Measurements from ENCODE around the gene TRAPPC12.

Gene TRAPPC12

DNA sequence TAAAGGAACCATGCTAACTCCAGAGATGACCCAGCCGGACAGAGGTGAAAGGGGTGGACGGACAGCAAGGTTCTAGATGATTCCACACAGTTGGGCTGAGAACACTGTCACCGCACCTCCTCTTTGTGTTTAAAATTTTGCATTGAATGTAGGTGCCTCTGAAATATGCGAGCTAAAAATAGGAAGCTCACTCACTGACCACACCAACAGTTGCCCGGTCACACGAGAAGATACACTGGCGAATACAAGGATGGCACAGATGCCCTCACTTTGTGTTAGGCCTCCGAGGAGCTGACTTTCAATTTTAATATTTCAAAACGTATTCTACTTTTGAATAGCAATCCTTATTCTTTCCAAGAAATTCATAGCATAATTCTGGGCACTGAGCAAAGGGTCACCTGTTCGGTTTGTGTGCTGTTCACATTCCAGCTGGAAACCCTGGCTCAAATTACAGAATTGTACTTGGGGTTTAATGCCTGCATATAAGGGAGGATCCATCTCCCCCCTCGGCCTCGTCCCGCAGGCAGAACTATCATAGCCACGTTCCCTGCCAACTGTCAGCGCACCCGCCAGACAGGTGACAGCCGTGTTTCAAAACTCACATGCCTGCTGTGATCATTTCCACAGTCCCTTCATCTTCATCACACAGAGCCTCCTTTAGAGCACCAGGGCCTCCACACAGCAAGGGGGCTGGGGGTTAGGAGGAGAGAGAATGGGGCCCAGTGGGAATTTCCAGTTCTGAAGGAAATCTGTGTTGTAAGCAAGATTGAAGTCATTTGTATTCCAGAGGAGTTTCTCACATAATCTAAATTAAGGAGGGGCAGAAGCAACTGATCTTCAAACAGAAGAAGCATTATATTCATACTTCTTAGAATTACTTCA is 91.6 kb downstream of the TRAPPC12 start:
- no peak for DNase-seq

DNA sequence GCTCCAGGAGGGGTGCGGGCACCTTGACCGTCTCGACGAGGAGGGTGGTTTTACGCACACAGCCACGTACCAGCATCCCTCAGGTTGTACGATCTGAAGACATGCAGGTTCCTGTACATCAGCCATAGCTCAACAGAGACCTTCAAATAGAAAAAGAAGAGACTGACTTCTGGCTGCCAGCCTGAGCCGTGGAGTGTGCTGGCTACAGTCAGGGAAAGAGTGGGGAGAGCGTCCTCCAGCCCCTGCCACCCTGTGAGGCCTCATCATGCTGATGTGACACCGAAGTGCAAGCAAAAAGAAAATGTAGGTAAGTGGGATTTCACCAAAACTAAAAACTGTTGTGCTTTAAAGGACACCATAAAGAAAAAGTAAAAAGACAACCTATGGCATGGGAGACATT is 92.8 kb downstream of the TRAPPC12 start:
- DNase-seq, result no peak

DNA sequence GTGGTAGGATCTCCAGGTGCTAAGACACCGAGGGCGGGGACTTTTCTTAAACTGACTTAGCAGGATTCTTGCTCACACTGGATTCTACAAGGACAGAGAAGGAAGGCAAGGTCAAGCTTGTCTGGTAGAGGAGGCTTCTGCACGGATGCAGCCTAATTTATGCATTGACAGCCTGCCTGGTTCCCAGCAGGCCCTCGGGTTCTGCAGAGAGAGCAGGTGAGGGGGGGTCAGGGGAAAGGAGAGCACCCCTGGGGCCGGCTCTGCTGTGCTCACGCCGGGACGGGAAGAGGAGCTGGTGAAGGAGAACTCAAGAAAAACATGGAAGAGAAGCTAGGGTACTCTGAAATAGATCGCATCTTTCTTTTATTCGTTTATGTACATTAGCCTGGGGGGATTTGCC is 93.5 kb downstream of the TRAPPC12 start:
- DNase-seq, result no peak

DNA sequence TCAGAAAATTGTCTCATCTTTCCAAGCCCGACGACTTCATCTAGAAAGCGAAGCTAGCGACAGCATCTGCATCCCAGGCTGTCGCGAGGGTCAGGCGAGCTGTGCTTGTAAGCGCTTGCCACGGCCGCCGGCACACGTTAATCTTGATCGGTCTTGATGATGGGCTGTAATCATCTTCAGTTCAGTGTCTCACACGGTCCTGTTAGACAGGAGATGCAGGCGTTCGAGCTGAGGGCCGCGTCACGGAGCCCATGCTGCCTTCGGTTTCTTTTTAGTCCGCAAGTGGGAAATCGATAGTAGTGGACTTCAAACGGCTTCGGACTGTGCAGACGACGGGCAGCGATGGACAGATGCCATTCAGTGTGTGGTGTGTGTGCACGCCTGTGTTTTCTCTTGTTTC is 96.3 kb downstream of the TRAPPC12 start:
- no peak for DNase-seq

DNA sequence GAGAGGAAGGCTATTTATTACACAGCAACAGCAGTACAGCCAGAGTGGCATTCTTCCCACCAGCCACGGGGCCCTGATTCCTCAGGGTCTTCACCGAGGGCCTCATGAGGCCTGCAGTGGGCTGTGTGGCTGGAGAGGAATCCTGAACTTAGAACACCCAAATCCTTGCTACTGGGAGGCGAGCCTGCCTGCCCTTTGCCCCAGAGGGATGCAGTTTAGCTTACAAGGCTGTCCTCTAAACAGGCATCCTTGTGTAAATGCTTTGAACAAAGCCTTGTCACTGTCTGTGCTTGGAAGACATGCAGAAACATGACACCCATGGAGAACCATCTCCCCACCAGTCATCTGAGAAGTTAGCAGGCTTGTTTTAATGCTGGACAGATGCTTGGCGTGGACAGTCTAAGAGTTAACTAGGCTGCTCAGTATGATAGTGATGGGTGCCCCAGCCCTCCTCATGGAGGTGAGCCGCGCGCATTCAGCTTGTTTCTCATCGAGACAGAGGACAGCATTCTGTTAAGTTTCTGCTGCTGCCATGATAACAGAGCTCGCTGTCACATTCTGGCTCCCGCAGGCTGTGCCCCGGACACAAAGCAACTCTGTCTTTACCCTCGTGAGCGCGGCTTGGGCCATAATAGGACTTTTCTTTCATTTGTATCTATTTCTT is 97.0 kb downstream of the TRAPPC12 start:
- no peak for DNase-seq

DNA sequence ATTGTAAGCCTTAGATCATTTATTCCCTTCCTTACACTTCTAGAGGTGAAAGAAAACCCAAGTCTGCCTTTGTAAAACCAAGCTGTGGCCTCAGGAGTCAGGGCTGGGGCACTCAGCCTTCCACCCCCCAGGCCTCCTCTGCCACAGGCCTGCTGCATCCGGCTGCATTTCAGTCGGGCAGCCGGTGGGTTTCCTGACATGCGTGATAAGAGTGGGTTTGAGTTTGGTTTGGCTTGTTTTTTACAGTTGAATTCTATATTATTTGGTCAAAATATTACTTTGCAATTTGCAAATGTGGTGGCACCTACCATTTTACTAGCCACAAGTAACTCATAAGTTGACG is 97.5 kb downstream of the TRAPPC12 start:
- DNase-seq, result no peak

DNA sequence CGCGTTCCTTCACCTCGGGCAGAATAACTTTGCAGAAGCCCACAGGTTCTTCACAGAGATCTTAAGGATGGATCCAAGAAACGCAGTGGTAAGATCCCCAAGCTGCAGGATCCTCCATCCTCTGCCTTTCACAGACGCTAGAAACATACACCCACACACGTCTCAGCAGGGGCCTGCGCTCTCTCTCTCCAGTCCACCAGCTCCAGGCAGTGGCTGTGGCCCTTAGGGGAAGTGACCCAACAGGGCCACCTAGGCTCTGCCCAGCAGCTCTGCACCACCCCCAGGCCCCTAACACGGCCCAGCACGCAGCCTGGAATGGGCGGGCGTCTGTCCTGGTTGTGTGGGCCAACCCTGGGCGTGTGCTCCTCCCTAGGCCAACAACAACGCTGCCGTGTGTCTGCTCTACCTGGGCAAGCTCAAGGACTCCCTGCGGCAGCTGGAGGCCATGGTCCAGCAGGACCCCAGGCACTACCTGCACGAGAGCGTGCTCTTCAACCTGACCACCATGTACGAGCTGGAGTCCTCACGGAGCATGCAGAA is 99.4 kb downstream of the TRAPPC12 start:
- no peak for DNase-seq

DNA sequence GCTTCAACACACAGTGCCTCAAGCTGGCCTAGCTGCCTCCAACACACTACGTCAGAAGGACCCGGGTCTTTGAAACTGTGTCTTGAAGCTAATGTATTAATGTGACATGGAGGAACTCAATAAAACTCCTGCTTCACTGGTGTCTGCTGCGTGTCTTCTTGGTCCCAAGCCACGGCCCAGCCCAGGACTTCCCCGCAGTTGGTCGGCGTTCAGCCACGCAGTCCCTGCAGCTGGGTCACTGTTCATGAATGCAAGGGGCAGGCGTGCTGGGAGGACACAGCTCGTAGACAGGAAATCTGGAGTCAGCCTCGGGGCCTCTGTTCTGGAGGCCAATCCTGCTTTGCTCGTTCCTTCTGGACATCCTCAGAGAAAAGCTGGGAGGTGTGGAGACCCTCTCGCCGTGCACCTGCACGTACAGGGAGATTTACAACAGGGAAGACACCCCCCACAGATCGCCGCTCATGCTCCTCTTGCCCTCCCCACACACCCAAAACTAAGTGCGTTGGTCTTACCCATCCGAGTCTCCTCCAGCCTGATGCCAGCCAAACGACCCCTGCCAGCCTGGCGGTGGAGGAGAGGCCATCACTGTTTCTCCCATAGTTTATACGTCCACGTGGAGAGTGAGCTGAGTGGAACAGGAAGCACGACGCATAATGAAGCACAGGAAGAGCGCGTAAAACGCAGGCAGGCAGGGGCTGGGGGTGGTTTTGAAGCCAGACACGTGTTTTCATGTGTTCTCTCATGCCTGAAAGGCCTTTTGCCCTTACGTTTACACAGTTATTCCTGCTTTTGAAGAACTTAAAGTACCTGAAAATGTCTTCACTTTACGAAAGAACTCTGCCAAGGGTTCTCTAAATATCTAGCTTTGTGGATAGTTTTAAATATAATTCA is 100.2 kb downstream of the TRAPPC12 start:
- DNase-seq, result no peak

DNA sequence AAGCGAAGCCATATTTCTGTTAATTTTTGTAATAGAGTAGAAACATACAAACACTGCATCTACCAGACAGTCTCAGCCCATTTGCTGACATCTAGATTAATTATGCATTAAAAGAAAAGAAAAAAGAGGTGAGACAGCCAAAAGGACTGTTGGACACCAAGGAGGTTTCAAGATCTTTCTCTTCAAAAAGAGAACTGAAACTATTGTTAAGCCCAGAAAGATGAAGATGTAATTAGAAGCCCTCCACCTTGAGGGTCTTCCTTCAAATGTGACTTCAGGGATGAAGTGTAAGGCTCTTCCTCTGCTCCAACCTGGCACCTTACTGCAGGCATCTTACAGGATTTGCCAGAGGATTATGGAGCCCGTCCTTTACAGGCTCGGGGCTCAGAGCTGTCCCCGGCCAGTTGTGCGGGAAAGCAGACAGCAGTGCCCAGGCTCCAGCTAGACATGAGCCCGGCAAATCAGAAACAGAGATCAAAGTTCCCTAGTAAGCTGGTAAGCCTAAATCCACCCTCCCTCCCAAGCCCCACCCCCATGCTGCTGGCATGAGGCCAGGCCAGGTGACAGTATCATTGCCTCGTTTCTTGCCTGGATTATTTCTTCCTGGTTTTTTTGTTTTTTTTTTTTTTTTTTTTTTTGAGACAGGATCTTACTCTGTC is 101.0 kb downstream of the TRAPPC12 start:
- no peak for DNase-seq

DNA sequence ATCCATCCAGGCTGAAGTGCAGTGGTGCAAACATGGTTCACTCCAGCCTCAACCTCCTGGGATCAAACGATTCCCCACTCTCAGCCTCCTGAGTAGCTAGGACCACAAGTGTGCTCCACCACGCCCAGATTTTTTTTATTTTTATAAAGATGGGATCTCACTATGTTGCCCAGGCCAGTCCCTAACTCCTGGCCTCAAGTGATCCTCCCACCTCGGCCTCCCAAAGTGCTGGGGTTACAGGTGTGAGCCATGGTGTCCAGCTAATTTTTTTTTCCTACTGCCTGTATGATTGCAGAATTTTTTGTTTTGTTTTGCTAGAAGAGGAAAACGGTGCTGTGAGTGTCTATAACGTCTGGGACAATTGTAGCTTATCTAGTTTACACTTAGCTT is 101.5 kb downstream of the TRAPPC12 start:
- no peak for DNase-seq

DNA sequence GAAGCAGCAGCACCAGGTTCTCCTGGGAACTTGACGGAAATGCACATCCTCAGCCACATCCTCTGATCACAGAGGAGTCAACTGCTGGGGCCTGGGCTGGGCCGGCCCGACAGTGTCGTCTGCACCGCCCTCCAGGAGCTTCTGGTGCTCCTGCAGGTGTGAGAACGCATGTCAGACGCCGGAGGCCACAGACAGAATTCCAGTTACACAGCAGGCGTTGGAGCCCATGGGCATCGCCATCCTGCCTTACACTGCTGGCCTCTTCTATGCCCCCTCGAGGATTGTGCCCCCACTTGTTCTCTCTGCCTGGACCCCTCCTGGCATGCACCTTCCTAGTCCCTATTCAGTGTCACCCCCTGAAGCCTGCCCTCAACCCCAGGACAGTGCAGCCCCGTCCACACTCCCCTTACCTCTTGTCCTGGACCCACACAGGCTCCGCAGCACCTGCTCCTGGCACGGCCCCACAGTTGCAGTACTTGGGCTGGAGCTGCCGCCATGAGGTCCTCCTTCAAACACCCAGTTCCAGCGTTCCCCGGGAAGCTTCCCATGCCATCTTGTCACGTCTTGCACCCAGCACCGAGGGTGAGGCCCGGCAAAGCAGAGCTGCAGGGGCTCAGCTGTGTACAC is 102.4 kb downstream of the TRAPPC12 start:
- DNase-seq, result no peak

DNA sequence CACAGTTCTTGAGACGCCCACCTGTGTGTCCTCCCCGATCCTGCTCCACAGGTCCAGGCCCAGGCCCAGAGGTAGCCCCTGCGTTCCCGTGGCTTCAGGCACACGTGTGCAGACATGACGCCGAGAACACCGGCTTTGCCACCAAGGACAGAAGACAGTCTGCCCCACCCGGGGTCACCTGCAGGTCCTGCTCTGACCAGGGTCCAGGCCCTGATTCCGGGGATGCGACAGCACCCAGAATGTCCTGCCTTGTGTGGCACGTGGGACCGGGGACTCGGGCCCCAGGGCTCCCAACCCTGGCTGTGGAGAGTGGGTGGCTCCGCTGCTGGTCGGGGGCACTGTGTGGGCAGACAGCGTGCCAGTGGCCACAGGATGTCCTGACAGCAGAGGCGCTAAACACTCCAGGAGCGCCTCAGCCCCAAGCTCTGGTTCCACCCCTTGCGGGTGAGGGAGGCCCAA is 102.9 kb downstream of the TRAPPC12 start:
- DNase-seq, result no peak

DNA sequence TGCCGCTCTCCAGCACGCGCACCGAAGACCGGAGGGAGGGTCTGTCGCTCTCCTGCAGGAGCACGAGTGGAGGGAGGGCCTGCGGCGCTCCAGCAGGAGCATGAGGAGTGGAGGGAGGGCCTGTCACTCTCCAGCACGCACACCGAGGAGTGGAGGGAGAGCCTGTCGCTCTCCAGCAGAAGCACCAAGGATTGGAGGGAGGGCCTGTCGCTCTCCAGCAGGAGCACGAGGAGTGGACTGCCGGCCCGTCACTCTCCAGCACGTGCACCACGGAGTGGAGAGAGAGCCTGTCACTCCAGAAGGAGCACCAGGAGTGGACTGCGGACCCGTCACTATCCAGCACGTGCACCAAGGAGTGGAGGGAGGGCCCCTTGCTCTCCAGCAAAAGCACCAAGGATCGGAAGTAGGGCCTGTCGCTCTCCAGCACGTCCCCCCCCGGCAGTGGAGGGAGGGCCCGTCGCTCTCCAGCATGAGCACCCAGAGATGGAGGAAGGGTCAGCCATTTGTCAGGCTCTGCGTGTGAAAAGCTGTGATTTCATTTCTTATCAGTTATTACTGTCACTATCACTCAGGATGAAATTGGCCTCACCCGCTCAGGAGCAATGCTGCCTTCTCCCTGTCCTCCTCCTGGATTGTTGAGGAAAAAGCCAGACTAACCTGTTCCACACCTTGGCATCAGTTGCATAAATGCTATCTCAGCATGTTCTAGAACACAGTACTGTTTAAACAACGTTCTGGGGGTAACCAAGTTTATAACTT is 103.9 kb downstream of the TRAPPC12 start:
- DNase-seq, result no peak

DNA sequence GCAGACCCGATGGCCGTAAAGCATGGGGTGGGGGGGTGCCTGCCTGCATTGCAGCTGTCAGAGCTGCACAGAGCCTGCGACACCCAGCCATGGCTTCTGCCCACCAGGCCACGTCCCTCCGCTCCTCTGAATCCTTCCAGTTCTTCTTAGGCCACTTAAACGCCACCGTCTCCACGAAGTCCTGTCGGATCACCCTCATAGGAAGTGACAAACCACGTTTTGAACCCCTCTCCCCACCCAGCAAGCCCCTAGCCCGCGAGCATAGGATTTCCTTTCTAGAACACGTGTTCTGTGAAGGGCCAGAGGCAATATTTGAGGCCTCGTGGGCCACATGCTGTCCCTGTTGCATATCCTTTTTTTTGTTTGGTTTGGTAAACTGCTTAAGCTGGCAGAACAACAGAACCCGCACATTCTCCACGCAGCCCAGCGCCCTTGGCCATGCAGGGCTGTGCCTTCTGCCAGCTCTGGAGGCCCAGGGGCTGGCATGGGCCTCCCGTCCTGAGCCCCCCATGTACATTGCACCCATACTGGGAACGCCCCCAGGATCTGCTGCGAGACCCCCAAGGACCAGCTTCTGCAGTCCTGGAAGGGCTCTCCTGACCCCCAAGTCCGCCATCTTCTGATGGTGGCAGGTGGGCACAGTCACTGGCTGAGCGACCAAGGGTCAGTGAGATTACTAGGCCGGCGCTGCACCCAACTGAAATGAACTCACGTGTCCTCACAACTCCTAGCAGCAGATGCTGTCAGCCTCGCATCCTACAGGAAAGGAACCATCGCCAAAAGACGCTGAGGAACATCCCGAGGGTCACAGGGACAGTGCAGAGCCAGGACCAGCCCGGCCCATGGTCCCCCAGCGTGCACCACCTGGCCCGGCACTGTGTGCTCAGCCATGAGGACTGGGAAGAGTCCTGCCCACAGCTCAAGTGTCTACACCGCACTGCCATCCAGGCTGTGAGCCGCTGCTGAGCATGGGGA is 104.8 kb downstream of the TRAPPC12 start:
- no peak for DNase-seq

DNA sequence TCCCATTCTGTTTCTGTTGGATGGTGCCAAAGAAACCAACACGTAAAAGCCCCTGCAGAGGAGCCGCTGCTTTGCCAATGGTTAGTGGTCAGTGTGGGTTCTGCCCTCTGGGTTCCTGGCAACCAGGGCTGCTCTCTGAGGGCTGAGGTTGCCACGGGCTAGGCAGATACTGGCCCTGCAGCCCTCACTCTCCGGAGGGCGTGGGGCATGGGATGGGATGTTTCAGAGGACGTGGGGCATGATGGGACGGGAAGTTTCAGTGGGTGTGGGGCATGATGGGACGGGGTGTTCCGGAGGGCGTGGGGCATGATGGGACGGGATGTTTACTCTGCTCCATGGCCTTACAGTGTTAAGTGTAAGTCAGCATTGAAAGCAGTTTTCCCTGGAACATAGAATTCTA is 105.7 kb downstream of the TRAPPC12 start:
- DNase-seq, result no peak

DNA sequence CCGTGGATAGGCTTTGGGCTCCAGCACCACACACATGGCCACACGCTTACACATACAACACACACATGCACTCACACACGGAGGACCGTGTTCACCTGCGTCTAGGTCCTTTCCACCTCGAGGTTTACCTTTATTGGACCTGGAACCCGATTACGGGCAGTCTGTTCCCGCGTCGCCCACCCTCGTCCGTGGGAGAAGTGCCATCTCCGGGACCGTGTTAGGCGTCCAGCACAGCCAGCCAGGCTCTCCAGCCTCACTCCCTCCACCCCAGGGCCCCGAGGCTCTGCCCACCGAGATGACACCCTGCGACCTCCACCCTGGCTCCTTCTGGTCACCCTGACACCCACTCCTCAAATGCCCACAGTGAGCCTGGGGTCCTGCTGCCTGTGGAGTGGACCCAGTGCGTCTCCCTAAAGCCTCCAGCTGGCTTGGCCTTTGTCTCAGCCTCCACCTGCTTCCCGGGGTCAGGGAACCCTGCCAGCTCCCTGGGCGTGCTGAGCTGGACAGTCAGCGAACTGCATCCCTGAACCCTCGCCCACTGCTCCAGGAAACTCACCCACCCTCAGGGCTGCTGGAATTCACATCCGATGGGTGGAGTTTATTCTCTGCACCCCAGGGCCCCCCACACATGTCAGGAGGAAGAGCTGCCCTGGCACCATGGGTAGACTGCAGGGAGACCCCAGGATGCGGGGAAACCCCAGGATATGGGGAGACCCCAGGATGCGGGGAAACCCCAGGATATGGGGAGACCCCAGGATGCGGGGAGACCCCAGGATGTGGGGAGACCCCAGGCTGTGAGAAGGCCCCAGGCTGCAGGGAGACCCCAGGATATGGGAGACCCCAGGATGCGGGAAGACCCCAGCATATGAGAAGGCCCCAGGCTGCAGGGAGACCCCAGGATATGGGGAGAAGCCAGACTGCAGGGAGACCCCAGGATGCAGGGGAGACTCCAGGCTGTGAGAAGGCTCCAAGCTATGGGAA is 106.8 kb downstream of the TRAPPC12 start:
- no peak for DNase-seq

DNA sequence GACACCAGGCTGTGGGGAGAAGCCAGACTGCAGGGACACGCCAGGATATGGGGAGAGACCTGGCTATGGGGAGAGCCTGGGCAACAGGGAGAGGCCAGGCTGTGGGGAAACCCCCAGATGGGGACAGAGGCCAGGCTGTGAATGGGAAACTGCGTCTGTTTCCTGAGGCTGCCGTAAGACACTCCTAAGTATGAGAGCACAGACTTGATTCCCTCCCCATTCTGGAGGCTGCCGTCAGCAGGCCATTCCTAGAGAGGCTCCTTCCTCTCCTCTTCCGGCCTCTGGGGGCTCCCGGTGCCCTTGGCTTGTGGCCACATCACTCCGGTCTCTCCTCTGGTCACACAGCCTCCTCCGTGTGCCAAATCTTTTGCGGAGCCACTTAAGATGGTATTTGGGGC is 107.5 kb downstream of the TRAPPC12 start:
- DNase-seq, result no peak

DNA sequence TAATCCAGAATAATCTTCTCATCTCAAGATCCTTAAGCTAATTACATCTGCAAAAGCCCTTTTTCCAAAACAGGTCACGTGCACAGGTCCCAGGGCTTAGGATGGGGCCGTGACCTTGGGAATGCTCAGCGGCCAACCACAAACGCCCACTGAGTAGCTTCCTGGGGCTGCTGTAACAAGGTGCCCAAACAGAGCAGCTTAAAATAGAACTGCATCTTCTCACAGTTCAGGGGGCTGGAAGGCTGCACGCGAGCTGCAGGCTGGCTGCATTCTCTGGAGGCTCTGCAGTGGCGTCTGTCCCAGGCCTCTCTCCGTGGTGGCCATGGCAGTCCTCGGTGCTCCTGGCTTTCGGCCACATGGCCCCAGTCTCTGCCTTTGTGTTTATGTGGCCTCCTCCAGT is 107.9 kb downstream of the TRAPPC12 start:
- DNase-seq, result no peak

DNA sequence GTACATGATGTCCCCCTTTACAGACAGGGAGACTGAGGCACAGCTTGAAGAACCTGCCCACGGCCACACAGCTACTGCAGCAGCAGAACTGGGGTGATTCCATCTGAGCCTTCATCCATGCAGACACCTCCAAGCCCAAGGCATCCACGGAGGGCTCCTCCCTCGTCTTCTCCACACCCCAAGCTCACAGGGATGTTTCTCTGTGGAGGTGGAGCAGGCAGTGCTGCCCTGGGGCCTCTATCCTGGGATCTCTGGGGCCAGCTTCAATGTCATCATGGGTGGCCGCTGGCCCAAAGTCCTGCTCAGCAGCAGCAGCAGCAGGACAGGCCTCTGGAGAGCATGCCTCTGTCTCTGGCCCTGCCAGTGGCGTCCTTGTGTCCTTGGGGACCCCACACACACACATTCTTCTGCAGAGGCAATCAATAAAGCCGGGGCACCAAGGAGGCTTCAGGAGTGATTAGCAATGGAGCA is 108.6 kb downstream of the TRAPPC12 start:
- no peak for DNase-seq
